GM18867 (cell line): ENCODE data around the gene SLC49A3.

Experiments used
- ATAC-seq: cut with Tn5 transposase; IDR thresholded peaks from one replicate; pipeline ENCODE4 v1.9.1; 2021; ENCODE audit warnings: mild to moderate bottlenecking, moderate library complexity; ENCODE audit not compliant: unreplicated experiment

Gene SLC49A3

DNA sequence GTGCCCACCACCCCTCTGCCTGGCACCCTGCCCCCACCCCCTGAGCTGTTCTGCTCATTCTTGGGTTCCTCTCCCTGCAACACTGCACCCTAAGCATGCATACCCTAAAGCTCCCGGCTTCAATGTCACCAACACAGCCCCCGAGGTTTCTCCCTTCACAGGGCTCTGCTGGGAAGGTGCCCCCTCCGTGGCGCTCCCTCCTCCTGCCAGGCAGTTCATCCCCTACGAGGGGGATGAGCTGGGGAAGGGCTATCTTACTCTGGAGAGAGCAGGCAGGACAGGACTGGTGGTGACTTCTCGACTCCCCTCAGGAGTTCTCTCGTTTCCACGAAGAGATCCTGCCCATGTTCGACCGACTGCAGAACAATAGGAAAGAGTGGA is 21.4 kb downstream of the SLC49A3 start:
- no peak for ATAC-seq

DNA sequence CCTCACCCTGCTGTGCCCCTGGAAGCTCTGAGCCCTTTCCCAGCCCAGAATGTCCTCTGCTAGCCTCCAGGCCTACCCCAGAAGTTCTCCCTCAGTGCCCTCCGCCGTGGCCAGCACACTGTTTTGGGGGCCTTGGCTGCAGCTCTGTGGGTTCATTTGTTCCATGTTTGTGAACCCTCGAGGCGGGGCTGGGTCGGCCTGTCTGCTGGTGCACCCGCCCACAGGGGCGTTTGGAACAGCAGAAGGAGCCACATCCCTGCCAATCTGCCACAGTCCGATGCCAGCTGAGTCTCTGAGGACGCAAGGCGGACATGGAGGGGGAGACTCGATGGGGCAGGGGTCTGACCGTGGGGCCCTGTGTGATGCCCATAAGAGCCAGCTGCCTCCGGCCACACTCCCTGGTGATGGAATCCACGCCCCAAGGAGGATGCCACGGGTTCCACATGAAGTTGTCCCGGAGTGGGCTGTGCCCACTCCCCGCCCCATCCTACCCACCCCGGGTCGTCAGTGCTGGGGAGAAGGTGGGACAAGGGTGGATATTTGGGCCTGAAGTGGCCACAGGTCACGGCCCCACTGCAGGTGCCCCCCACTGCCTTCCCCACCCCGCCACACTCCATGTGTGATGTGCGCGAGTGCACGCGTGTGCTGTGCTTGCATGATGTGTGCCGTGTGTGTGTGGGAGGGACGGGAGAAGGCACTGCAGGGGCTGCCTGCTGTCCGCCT is 22.0 kb downstream of the SLC49A3 start:
- ATAC-seq, result no peak

DNA sequence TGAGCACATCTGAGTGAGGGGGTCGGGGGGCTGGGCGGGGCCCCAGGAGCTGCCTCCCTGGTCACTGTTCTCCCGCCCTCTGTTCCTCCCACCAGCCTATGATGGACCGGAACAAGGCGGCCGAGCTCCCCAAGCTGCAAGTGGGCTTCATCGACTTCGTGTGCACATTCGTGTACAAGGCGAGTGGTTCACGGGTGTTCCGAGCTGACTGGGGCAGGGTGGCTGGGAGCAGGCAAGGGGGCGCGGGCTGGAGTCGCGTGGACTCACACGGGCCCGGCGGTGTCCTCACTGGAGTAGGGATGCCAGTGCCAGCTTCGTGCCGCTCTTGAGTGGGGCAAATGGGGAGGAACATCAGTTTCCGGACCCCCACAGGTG is 22.5 kb downstream of the SLC49A3 start:
- ATAC-seq, result no peak

DNA sequence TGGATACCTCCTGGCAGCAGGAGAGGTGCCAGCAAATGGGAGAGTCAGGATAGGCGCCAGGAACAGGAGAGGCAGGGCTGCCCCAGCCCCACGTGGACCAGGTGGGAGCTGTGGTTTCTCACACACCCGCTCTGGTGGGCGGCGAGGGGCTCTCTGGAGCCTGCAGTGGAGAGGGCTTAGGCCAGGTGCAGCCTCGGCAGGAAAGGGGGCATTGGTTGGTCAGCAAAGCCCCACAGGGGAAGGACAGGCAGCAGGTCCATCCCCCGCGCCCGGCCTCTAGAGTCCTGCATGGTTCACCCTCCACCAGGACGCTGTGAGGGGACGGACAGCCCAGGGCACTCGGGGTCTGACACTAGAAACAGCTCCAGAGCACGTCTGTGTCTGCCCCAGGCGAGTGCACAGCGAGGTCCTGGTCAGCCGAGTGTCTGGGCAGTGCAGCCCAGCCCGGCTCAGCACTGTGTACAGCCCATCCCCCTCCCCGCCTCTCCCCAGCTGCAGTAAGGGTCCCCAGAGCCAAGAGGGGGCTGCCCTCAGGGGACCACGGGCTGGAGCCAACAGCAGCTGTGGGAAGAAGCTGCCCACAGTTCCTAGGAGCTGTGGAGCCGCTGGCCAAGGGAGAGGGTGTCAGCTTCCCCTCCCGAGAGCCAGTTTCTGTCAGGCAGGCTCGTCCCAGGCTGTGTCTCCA is 23.1 kb downstream of the SLC49A3 start:
- ATAC-seq, result no peak

DNA sequence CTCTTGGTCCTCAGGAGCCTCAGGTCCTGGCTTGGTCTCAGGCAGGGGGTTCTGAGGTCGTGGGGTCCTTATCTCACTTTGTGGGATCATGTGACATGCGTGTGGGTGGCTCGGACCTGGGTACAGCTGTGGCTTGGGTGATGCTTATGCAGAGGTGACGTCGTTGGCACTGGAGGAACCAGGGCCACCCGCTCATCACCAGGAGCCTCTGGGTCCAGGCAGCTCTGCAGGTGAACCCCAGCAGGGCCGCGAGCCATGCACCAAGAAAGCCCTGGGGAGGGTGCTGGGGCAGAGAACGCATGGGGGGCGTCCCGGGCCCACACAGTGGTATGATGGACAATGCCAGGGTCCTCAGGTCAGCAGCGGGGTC is 23.6 kb downstream of the SLC49A3 start:
- no peak for ATAC-seq

DNA sequence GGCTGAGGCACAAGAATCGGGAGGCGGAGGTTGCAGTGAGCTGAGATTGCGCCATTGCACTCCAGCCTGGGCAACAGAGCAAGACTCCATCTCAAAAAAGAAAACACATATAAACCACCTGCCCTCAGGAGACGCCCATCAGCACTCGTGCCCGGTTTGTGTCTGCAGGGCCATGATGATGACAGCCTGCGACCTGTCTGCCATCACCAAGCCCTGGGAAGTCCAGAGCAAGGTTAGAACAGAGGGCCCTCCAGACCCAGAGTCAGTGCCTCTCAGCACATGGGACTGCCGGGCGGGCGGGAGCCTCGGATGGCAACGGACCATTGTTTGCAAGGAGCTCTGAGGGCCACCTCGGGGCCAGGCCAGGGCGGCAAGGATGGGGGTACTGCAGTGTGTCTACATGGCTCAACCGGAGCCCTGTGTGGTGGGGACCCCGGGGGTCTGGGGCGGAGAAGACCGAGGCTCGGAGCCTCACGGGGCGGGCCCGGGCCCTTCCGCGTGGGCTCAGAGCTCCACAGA is 24.2 kb downstream of the SLC49A3 start:
- ATAC-seq, result no peak

DNA sequence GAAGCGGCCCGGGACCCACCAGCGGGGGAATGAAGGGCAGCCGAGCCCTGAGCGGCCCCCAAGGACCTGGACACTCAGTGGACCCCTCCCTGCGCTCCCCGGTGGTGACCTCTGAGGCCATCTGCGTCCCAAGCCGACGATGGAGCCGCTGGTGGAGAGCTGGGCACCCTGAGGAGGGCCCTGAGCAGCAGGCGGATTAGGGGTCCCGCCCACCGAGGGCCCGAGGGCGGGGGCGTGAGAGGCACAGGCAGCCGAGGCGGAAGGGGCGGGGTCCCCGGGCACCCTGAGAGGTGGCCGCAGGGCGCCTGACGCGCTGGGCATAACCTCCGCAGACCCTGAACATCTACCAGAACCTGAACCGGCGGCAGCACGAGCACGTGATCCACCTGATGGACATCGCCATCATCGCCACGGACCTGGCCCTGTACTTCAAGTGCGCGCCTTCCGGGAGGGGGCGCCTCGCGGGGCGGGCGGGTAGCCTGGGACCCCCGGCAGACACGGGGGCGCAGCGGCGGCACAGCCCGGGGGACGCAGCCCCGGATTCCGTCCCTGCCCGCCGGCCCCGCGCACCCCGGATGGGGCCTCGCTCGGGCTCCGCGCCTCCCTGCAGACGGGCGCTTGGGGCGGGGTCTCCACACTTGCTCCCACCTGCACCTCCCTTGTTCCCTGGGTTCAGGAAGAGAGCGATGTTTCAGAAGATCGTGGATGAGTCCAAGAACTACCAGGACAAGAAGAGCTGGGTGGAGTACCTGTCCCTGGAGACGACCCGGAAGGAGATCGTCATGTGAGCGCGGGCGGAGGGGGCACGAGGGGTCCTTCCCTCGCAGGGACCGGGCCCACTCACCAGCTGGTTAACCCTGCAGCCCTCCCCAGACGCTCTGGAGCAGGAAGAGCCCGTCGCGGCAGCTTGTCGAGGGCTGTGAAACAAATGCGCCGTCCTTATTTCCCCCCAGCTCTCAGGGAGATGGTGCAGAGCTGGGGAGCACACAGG is 25.2 kb downstream of the SLC49A3 start:
- ATAC-seq, result peak; percentile 38

DNA sequence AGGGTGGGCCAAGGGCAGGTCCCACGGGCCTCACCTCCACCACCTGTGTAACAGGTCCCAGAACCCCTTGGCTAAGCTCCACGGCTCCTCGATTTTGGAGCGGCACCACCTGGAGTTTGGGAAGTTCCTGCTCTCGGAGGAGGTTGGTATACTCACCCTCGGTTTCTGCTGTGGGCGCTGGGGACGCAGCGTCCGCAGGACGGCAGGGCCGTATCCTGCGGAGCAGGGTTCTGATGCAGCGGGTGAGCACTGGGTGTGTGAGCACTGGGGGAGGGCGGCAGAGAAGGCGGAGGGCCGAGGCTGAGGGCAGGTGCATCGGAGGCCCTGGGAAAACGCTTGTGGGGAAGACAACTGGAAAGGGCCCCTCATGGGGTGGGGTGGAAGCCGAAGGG is 25.9 kb downstream of the SLC49A3 start:
- ATAC-seq, result no peak

DNA sequence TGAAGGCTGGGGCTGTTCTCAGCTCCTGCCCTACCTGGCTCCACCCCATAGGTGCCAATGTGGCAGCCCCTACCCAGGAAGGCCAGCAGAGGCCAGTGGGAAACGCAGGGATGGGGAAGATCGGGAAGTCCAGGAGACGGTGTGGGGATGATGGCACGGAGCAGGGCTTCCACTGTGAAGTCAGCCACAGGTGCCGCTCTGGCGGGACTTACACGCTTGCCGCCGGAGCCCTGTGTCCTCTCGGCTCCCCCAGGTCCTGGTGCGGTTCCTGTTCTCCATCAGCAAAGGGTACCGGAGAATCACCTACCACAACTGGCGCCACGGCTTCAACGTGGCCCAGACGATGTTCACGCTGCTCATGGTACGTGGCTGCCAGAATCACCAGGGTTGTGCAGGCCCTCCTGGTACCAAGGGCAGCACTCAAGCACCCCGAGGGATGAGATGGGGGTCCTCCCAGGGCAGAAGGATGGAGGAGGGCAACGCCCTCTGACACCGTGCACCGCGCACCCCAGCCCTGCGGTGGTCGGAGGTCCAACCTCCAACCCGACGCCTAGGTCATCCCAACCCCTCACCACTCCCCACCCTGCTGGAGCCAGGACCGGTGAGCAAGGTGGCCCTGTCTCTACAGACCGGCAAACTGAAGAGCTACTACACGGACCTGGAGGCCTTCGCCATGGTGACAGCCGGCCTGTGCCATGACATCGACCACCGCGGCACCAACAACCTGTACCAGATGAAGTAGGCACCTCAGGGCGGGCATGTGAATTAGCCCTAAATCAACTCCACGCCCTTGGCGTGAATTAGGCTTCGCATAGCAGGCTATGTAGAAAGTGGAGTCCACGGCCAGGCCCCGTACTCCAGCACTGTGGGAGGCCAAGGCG is 26.8 kb downstream of the SLC49A3 start:
- ATAC-seq, result no peak

DNA sequence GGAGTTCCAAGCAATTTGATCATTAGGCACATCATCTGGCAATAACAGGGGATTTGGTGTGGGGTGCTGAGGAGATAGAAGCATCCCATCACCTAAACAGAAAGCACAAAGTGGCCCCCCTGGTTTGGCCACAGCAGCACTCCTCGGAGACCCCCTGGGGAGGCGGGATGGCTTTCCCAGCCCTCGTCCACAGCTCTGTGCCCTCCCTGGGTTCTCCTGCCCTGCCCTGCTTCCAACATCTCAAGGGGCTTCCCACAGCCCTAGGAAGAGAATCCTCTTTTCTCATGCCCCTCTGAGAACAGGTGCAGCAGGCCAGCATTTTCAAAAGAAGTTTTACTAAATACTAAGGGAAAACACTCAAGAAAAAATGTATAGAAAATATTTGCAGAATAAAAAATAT is 27.7 kb downstream of the SLC49A3 start:
- ATAC-seq, result no peak

DNA sequence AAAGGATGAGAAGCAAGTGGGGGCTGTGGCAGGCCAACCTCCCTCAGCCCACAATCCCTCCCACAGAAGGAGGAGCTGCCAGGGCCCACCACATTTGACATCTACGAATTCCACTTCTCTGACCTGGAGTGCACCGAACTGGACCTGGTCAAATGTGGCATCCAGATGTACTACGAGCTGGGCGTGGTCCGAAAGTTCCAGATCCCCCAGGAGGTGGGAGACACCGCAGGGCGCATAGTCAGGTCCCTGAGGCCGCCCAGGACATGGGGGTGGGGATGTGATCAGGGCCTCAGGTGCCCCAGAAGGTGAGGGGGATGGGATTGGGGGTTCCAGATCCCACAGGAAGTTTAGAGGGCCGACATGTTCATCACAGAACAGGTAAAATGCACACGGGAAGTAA is 28.6 kb downstream of the SLC49A3 start:
- no peak for ATAC-seq

DNA sequence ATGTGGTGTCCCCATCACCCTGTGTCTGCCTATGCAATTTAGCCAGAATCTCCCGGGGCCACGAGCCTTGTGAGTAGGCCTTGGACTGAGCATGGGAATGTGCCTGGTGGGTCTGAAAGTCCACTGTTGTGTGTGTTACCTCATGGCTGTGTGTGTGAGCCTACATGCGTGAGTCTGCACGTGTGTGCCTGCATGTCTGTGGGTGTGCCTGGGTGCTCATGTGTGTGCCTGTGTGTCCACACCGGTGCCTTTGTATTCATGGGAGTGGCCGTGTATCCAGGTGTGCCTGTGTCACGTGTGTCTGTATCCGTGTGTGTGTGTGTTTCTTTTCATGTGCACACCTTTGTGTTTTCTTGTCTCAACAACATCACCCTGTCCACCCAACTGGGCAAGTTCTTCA is 29.1 kb downstream of the SLC49A3 start:
- no peak for ATAC-seq

DNA sequence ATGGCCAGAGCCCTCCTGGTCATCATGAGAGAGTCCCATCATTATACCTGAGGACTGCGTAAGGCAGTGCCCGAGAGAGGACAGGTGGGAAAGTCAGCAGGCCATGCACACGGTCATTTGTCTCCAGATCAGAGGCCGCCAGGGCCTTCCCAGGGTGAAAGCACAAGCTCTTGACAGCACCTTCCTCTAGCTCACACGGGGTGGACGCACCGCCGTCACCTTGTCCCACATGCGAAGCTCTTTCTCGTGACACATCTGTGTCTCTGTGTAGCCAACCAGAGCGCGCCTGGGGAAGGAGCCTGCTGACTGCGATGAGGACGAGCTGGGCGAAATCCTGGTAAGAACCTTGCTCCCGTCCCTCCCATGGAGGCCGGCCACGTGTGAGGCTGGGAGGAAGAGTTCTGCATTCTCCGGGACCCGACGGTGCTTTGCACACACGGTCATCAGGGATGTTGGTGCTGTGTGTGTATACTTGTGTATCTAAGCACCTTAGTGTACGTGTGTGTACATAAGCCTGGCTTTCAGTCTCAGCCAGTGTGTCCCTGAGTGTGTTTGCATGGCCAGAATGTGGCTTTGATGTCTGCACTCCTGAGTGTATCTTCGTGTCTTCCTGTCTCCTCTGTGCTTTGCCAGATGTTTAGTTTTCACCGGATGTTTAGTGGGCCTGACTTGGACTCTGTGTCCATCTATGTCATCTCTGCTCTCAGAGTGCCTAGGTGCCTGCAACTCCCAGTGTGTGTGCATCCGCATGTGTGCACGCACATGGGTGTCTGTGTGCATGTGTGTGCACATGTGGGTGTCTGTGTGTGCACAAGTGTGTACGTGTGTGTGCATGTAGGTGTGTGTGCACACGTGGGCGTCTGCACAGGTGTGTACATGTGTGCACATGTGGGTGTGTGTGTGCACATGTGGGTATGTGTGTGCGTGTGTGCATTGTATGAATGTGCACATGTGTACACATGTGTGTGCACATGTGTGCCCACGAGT is 30.0 kb downstream of the SLC49A3 start:
- ATAC-seq, result no peak

DNA sequence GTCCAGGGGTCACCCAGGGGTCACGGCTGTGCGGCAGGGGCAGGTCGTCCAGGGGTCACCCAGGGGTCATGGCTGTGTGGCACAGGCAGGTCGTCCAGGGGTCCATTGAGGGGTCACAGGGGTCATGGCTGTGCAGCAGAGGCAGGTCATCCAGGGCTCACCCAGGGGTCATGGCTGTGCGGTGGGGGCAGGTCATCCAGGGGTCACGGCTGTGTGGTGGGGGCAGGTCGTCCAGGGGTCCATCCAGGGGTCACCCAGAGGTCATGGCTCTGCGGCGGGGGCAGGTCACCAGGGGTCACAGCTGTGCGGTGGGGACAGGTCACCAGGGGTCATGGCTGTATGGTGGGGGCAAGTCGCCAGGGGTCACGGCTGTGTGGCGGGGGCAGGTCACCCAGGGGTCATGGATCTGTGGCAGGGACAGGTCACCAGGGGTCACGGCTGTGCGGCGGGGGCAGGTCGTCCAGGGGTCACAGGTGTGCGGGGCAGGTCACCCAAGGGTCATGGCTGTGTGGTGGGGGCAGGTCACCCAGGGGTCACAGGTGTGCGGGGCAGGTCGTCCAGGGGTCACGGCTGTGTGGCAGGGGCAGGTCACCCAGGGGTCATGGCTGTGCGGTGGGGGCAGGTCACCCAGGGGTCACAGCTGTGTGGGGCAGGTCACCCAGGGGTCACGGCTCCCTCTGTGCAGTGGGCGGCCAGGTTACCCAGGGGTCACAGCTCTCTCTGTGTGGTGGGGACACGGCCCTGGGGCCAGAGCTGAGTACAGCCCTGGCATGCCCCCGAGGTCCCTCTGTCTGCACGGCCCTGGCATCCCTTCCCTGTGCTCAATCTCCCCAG is 30.9 kb downstream of the SLC49A3 start:
- ATAC-seq, result no peak

DNA sequence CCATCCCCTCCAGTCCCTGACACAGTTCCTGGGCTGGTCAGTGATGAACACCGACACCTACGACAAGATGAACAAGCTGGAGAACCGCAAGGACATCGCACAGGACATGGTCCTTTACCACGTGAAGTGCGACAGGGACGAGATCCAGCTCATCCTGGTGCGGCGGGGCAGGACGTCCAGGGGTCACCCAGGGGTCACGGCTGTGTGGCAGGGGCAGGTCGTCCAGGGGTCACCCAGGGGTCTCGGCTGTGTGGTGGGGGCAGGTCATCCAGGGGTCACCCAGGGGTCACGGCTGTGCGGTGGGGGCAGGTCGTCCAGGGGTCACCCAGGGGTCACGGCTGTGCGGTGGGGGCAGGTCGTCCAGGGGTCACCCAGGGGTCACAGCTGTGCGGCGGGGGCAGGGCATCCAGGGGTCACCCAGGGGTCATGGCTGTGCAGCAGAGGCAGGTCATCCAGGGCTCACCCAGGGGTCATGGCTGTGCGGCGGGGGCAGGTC is 31.6 kb downstream of the SLC49A3 start:
- no peak for ATAC-seq

DNA sequence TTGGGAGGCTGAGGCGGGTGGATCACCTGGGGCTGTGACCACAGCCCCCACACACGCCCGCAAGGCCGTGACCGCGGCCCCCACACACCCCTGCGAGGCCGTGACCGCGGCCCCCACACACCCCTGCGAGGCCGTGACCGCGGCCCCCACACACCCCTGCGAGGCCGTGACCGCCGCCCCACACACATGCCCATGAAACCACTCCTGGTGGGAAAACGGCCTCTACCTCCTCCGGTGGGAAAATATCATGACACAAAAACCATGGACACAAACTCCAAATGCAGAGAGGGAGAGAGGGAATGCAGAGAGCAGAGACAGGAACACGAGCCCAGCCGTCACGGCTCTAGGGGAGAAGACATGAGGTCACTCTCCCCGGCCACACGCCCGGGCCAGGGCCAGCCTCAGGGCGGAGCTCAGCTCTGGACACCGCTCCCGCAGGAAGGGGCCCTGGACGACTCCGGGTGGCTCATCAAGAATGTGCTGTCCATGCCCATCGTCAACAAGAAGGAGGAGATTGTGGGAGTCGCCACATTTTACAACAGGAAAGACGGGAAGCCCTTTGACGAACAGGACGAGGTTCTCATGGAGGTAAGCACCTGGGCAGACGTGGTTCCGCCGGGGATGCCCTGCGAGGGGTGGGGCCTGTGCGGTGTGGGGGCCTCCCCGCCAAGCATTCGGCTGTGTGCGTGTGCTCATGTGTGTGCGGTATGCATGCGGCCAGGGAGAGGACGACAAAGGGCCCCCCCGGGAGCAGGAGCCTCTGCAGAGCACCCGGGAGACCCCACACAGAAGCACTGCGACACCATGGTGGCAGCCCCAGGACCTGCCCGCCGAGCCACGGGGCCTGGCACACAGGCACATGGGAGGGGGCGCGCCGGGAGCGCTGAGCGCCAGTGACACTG is 32.3 kb downstream of the SLC49A3 start:
- no peak for ATAC-seq

DNA sequence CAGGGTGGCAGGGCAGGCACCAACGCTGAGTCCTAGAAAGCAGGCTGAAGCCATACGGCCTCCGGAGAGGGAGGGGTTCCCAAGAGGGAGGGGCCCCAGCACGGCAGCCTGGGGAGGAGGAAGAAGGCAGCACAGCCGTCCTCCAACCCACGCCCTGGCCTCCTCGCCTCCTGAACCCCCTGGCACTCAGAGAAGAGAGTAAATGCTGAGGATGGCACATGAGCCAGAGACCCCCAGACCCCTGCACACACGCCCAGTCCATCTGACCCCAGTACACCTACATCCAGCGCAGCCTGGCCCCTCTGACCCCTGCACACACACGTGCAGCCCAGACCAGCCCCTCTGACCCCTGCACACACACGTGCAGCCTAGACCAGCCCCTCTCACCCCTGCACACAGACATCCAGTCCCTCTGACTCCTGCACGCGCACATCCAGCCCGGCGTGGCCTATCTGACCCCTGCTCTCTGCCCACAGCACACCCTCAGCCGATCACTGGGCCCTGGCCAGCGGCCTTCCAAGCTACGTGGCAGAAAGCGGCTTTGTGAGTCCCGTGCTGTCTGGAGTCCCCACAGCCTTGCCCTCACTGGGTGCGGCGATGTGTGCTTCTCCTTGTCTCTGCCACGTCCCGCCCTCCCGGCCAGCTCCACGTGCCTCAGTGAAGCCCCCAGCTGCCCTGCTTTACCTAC is 33.3 kb downstream of the SLC49A3 start:
- ATAC-seq, result no peak
